Skin of body (tissue), 2 donors: ENCODE measurements around the gene AHNAK. TPM values are rescaled to one million over a fixed set of nuclear protein-coding genes. Genes with fewer than 3 reads are reported as not detected.
"Not testable (repeated sequence)": the region's sequence is repeated elsewhere in the genome, so short reads cannot be mapped to it uniquely, and the experiment has no call there.

ENCODE experiments used
- DNase-seq: peaks from one replicate; lab custom pipeline; 2025; lab: John Stamatoyannopoulos, UW
- total RNA-seq: library from RNA; depleted of rRNA; stranded (reverse); fragments of >200 nt; gene quantifications from one replicate; pipeline ENCODE4 v1.2.3, GENCODE V29; 2014

Gene AHNAK
- total RNA-seq, 1 donor from 2014 or later: 567 TPM

DNA sequence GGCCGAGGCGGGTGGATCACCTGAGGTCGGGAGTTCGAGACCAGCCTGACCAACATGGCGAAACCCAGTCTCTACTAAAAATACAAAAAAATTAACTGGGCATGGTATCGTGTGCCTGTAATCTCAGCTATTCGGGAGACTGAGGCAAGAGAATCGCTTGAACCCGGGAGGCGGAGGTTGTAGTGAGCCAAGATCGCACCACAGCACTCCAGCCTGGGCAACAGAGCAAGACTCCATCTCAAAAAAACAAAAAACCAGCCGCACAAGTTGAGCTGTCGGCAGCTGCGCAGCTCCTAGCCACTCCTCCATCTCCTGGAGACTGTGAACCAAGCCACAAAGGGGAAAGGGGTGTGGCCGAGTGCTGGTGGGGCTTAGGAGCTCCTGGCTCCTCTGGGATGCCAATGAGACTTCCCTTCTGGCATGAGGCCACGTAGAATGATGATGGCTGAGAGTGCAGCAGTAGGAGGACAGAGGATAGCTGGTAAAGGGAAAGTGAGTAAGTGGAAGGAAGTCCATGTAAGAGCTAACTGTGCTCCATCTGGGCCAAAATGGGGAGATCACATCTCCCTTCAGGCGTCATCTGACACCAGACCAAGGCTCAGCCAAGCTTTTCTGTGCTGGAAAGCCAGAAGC, 47.2 kb downstream of the AHNAK start:
- DNase-seq: not testable (repeated sequence)

- DNase-seq: no peak
Measured at GRCh38 chr11:62498492-62499286, 47.9 kb downstream of the AHNAK start.

DNA sequence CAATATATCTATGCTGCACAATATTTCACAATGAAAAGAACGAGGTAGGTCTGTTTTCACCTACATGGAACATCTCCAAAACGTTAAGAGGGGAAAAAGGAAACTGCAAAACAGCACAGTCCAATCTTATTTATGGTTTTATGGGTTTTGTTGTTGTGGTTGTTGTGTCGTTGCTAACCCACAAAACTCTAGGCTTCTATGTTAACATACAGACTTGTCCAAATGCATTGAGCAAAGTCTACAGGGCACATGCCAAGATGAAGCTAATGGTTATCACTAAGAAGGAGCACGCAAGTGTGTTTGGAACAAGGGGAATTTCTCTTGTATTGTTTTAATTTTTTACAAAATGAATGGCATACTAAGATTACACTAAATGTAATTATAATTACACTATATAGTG, 48.6 kb downstream of the AHNAK start:
- DNase-seq: no peak

- no peak for DNase-seq
Measured at GRCh38 chr11:62497132-62497801, 49.3 kb downstream of the AHNAK start.

- DNase-seq: no peak
Measured at GRCh38 chr11:62496676-62497075, 49.9 kb downstream of the AHNAK start.

- no peak for DNase-seq
Measured at GRCh38 chr11:62494246-62494645, 52.4 kb downstream of the AHNAK start.

DNA sequence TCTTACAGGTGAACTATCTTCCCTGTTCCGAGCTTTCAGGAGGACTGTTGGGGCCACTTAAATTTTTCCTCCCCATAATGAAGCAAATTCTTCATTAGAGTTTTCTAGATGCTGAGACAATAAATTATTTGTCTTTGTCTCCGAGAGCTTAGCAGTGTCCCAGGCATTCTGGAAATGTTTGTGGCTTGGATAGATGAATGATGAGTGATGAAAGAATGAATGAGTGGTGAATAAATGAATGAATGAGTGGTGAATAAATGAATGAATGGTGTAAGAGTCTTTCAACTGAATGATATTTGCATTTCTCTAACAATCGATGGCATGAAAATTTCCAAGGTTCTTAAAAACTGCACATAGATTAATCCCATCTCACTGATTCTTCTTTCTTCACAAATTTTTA, 52.8 kb downstream of the AHNAK start:
- DNase-seq: no peak

- no peak for DNase-seq
Measured at GRCh38 chr11:62492586-62492985, 54.0 kb downstream of the AHNAK start.

DNA sequence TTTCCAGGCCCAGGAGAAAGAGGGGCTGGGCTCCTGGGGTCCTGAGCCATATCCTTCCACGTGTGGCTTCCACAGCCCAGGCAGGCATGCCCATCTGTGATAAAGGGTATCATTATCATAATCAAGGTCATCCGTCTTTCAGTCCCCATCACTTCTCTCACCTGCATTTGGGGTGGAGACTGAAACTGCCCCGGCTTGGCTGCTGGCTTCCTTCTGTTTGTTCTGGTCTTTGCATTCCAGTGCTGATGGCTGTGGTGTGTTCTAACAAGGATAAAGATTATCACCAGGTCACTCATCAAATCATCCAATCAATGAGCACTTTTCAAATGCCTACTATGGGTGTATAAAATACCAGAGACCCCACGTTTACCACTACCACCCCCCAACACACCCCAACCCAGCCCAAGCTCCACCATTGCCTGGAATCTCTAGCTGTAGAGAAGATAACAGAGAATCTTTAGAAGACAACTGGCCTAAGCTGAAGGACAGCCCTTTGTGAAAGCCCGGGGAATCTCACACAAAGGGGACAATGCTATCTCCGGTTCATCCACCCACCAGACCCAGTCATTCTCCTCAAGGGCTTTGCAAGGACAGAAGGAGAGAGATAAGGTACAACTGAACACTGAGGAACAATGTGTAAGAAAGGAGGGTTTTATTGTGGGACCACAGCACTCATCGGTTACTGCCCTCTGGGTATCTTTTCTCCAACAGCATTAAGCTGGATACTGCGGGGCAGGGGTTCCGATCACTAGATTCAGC, 54.9 kb downstream of the AHNAK start:
- DNase-seq: no peak

GRCh38 chr11:62489204-62489603, 57.4 kb downstream of the AHNAK start:
- DNase-seq: no peak

- DNase-seq: no peak
Measured at GRCh38 chr11:62487738-62488551, 58.7 kb downstream of the AHNAK start.

DNA sequence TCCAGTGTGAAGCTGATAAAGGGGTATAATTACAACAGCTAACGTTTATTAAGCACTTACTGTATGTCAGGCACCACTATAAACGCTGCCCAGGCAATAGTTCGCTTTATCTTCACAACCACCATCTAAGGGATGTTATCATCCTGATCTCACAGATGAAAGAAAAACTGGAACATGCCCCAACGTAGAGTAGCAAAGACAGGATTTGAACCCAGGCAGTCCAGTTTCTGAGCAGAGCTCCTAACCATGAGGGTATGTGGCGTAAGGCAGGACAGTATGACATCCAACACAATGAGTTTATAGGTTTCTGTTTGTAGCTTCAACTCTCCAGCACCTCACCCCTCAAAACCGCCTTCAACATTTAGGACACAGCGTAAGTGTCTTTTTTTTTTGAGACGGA, 59.5 kb downstream of the AHNAK start:
- no peak for DNase-seq

- DNase-seq: no peak
Measured at GRCh38 chr11:62484352-62484751, 62.3 kb downstream of the AHNAK start.

- DNase-seq: no peak
Measured at GRCh38 chr11:62482753-62483152, 63.9 kb downstream of the AHNAK start.

GRCh38 chr11:62479631-62480201, 66.9 kb downstream of the AHNAK start:
- peak; percentile 51 for DNase-seq

DNA sequence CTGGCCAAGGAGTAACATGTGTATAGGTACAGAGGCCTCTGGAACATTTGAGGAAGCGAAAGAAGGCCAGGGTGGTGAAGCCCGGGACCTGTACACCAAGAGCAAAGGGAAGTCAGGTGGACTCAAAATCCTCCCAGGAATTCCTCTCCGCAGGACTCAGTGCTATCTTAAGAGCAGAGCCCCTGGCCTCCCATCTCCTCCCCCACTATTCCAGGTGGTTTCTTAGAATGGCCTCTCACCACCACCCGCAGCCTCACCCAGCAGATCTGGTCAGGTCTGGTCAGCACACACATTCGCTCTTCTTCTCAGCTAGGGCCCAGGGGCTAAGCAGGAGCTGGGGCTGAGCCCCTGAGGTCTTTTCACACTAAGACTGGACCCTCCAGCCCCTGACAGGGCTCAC, 68.7 kb downstream of the AHNAK start:
- no peak for DNase-seq

DNA sequence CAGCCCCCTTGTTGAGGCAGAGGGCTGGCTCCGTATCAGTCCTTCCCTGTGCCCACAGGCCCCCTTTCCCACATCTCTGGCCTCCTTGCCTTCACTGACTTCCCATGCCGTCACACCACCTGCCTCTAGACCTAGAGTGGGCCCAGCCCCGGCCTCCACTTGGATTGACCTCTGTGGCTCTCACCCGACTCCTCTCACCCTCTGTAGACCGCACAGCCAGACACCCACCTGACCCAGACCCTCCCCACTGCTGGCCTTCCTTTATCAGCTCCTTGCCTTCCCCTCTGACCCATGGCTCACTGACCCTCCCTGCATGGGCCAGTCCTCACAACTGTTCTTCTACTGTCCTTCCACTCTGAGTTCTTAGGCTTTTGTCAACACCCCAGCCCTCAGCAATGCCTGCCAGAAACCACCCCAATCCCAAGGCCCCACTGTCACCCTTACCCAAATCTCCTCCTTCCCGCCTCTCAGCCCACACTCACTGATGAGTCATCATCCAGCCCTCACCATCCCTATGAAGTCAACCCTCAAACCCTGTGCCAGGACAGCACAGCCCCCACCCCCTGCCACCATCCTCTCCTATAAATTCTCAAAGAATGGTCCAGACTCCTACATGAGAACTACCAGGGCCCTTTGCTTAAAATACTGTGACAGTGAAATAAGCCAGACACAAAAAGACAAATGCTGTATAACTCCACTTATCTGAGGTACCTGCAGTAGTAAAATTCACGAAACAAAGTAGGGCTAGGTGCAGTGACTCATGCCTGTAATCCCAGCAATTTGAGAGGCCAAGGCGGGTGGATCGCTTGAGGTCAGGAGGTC, 74.3 kb downstream of the AHNAK start:
- DNase-seq: no peak

GRCh38 chr11:62471603-62472002, 75.0 kb downstream of the AHNAK start:
- no peak for DNase-seq

GRCh38 chr11:62468577-62468976, 78.0 kb downstream of the AHNAK start:
- no peak for DNase-seq

DNA sequence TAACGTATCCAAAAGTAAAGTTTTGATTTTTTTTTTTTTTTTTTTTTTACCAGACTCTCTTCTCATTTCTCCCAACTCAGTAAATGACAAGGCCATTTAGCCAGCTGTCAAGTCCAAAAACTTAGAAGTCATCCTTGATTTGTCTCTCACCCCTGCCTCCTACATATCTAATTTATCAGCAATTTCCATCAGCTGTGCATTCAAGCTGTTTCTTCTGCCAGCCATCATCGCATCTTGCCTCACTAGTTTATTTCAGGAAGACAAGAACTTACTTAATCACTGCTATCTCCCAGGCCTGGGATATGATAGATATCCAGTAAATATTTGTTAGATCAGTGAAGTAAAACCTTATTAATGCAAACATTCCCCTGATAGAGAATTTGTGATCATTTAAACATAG, 80.2 kb downstream of the AHNAK start:
- no peak for DNase-seq
